Measurements from ENCODE around the gene PODN.

PODN gene

GRCh38 chr1:53094533-53094919 lies 32.5 kb downstream of the PODN start:
- no peak overlapping the region for H3K9ac ChIP-seq (ENCODE audit: low read length)
- no peaks in the 10 kb centered on the region for H3K9me3 ChIP-seq (replicated peaks; ENCODE audit: insufficient read depth, low read length)
- H3K27ac ChIP-seq (ENCODE audit: low read length): no peak overlapping the region
- no peaks in the 10 kb centered on the region for H3F3A ChIP-seq (ENCODE audit: insufficient read depth, low read length)
- no peak for DNase-seq
- no peaks in the 10 kb centered on the region for H4K20me1 ChIP-seq (ENCODE audit: insufficient read depth, low read length)
- H2AFZ ChIP-seq (ENCODE audit: low read length): no peak overlapping the region
- H3K27me3 ChIP-seq (replicated peaks; ENCODE audit: insufficient read depth, low read length): peaks cover 5% of the 10 kb centered on the region
- H3K79me2 ChIP-seq (ENCODE audit: low read length): no peaks in the 10 kb centered on the region
- no peaks in the 10 kb centered on the region for H3K4me1 ChIP-seq (ENCODE audit: low read length)
- no peaks in the 10 kb centered on the region for H3K36me3 ChIP-seq (replicated peaks; ENCODE audit: insufficient read depth, low read length)
- TF ChIP-seq, protein P1, sequence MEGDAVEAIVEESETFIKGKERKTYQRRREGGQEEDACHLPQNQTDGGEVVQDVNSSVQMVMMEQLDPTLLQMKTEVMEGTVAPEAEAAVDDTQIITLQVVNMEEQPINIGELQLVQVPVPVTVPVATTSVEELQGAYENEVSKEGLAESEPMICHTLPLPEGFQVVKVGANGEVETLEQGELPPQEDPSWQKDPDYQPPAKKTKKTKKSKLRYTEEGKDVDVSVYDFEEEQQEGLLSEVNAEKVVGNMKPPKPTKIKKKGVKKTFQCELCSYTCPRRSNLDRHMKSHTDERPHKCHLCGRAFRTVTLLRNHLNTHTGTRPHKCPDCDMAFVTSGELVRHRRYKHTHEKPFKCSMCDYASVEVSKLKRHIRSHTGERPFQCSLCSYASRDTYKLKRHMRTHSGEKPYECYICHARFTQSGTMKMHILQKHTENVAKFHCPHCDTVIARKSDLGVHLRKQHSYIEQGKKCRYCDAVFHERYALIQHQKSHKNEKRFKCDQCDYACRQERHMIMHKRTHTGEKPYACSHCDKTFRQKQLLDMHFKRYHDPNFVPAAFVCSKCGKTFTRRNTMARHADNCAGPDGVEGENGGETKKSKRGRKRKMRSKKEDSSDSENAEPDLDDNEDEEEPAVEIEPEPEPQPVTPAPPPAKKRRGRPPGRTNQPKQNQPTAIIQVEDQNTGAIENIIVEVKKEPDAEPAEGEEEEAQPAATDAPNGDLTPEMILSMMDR (IDR thresholded peaks at IDR 0.05; ENCODE audit: low read length): no peak
- TF ChIP-seq EZH2phosphoT487 (IDR thresholded peaks at IDR 0.05; ENCODE audit: low read length): no peak
- TF ChIP-seq EZH2 (optimal IDR thresholded peaks at IDR 0.05; ENCODE audit: low read depth, low read length): no peak
- no peak overlapping the region for H3K4me3 ChIP-seq (ENCODE audit: low read length)
- H3K4me2 ChIP-seq (ENCODE audit: low read depth, low read length): no peak overlapping the region
- H3K9me2 ChIP-seq (replicated peaks; ENCODE audit: insufficient read depth, low read length): no peaks in the 10 kb centered on the region

DNA sequence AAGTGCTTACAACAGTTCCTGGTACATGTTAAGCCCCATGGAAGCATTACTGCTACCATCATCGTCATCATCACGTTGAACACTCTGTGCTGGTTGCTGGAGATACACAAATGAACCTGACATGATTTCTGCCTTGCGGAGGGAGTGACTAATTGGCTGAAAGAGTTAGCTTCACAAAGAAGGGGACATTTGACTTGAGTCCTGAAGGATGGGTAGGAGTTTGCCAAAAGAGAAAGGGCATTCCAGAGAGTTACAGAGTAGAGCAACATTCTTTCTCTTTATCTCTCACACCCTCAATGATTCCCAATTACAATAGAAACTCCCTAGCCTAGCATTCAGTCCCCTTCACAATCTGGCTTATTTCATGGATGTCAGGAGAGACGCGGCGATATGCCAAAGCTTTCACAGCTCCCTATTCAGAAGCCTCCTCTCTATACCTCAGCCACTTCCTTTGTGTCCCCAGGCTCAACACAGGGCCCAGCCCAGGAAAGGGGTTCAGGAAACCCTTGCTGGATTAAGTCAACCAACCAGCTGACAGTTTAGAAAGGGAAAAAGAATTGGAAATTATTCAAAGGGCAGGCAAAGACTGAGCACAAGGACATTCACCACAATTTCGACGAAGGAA lies 42.4 kb downstream of the PODN start:
- Histone ChIP-seq H3K4me3 (ENCODE audit: low read length) (no peak overlapping the region), H2AFZ (ENCODE audit: low read length) (0 out of 2 replicates have a peak overlapping the region, but pooled peaks have one; percentile 15), H3K79me2 (ENCODE audit: low read length) (no peaks in the 10 kb centered on the region), H3K27ac (ENCODE audit: low read length) (no peak overlapping the region), H3F3A (ENCODE audit: insufficient read depth, low read length) (no peaks in the 10 kb centered on the region), H3K9ac (ENCODE audit: low read length) (no peak overlapping the region), H3K27me3 (replicated peaks; ENCODE audit: insufficient read depth, low read length) (no peaks in the 10 kb centered on the region), H3K36me3 (replicated peaks; ENCODE audit: insufficient read depth, low read length) (no peaks in the 10 kb centered on the region), H4K20me1 (ENCODE audit: insufficient read depth, low read length) (no peaks in the 10 kb centered on the region), H3K9me3 (replicated peaks; ENCODE audit: insufficient read depth, low read length) (no peaks in the 10 kb centered on the region), H3K9me2 (replicated peaks; ENCODE audit: insufficient read depth, low read length) (no peaks in the 10 kb centered on the region), H3K4me2 (ENCODE audit: low read depth, low read length) (no peak overlapping the region), H3K4me1 (ENCODE audit: low read length) (no peaks in the 10 kb centered on the region)
- no peak for TF ChIP-seq EZH2 (optimal IDR thresholded peaks at IDR 0.05; ENCODE audit: low read depth, low read length)
- no peak for DNase-seq

GRCh38 chr1:53107090-53107489 lies 45.1 kb downstream of the PODN start:
- no peaks in the 10 kb centered on the region for H3K27me3 ChIP-seq (replicated peaks; ENCODE audit: insufficient read depth, low read length)
- no peaks in the 10 kb centered on the region for H4K20me1 ChIP-seq (ENCODE audit: insufficient read depth, low read length)
- no peak overlapping the region for H3K4me2 ChIP-seq (ENCODE audit: low read depth, low read length)
- H3K9me2 ChIP-seq (replicated peaks; ENCODE audit: insufficient read depth, low read length): no peaks in the 10 kb centered on the region
- DNase-seq: no peak
- no peaks in the 10 kb centered on the region for H3K36me3 ChIP-seq (replicated peaks; ENCODE audit: insufficient read depth, low read length)
- H3K9me3 ChIP-seq (replicated peaks; ENCODE audit: insufficient read depth, low read length): no peaks in the 10 kb centered on the region
- no peak overlapping the region for H3K9ac ChIP-seq (ENCODE audit: low read length)
- no peaks in the 10 kb centered on the region for H3K79me2 ChIP-seq (ENCODE audit: low read length)
- H2AFZ ChIP-seq (ENCODE audit: low read length): no peak overlapping the region
- H3K4me1 ChIP-seq (ENCODE audit: low read length): no peaks in the 10 kb centered on the region
- no peaks in the 10 kb centered on the region for H3F3A ChIP-seq (ENCODE audit: insufficient read depth, low read length)
- H3K4me3 ChIP-seq (ENCODE audit: low read length): no peak overlapping the region
- TF ChIP-seq EZH2 (optimal IDR thresholded peaks at IDR 0.05; ENCODE audit: low read depth, low read length): no peak
- TF ChIP-seq, protein P1 (IDR thresholded peaks at IDR 0.05; ENCODE audit: low read length): no peak
- H3K27ac ChIP-seq (ENCODE audit: low read length): no peak overlapping the region

GRCh38 chr1:53107570-53108322 lies 45.7 kb downstream of the PODN start:
- H3K79me2 ChIP-seq (ENCODE audit: low read length): no peaks in the 10 kb centered on the region
- TF ChIP-seq EZH2 (optimal IDR thresholded peaks at IDR 0.05; ENCODE audit: low read depth, low read length) (no peak), EZH2phosphoT487 (IDR thresholded peaks at IDR 0.05; ENCODE audit: low read length) (no peak)
- TF ChIP-seq, protein P1 (IDR thresholded peaks at IDR 0.05; ENCODE audit: low read length): no peak
- no peaks in the 10 kb centered on the region for H3K27me3 ChIP-seq (replicated peaks; ENCODE audit: insufficient read depth, low read length)
- H3K27ac ChIP-seq (ENCODE audit: low read length): no peak overlapping the region
- no peak overlapping the region for H3K9ac ChIP-seq (ENCODE audit: low read length)
- H2AFZ ChIP-seq (ENCODE audit: low read length): no peak overlapping the region
- H3K9me3 ChIP-seq (replicated peaks; ENCODE audit: insufficient read depth, low read length): no peaks in the 10 kb centered on the region
- no peaks in the 10 kb centered on the region for H3K4me1 ChIP-seq (ENCODE audit: low read length)
- no peaks in the 10 kb centered on the region for H3K36me3 ChIP-seq (replicated peaks; ENCODE audit: insufficient read depth, low read length)
- no peak overlapping the region for H3K4me2 ChIP-seq (ENCODE audit: low read depth, low read length)
- H4K20me1 ChIP-seq (ENCODE audit: insufficient read depth, low read length): no peaks in the 10 kb centered on the region
- no peaks in the 10 kb centered on the region for H3K9me2 ChIP-seq (replicated peaks; ENCODE audit: insufficient read depth, low read length)
- no peak overlapping the region for H3K4me3 ChIP-seq (ENCODE audit: low read length)
- no peak for DNase-seq
- no peaks in the 10 kb centered on the region for H3F3A ChIP-seq (ENCODE audit: insufficient read depth, low read length)
